PC-3 (cell line): ENCODE data around the gene SLC35A2. TPM values are rescaled to one million over a fixed set of nuclear protein-coding genes. Genes with fewer than 3 reads are reported as not detected.

ENCODE experiments used
- ATAC-seq: fragments of 200-7000 bp; cut with Tn5 transposase; 2 replicates; pipeline ENCODE4 v1.9.1; 2020; ENCODE audit warnings: mild to moderate bottlenecking, moderate library complexity
- BruUV-seq: library from RNA; stranded (reverse); fragments of 400-500 nt; replicated peaks from 2 replicates; lab custom pipeline; 2021; lab: Mats Ljungman, UMichigan
- CTCF ChIA-PET: fragments of 300-600 bp; sonication (Branson Sonifier 250); formaldehyde crosslinking; loops from one replicate; lab custom pipeline; 2022; ENCODE audit warnings: antibody characterized with exemption; lab: Charles Lee
- POLR2A ChIA-PET: fragments of 300-600 bp; sonication (Branson Sonifier 250); formaldehyde crosslinking; loops from one replicate; lab custom pipeline; 2022; ENCODE audit warnings: antibody characterized with exemption; ENCODE audit not compliant: unreplicated experiment; lab: Charles Lee
- DNase-seq: peaks from one replicate; pipeline ENCODE4 v3.0.0-alpha.2; 2015
- H2AFZ ChIP-seq: fragments of 300-600 bp; sonication (generic); 2 replicates; pipeline ENCODE4 v1.6.0; 2016; ENCODE audit warnings: antibody characterized with exemption, low read length
- H3F3A ChIP-seq: fragments of 300-600 bp; sonication (generic); one replicate; pipeline ENCODE4 v1.6.0; 2017; ENCODE audit warnings: antibody characterized with exemption, low read length, control low read depth, mild to moderate bottlenecking; ENCODE audit not compliant: unreplicated experiment
- H3K27ac ChIP-seq: fragments of 300-600 bp; sonication (generic); 2 replicates; pipeline ENCODE4 v1.5.1; 2016; ENCODE audit warnings: mild to moderate bottlenecking, low read length
- H3K27me3 ChIP-seq: fragments of 300-600 bp; sonication (generic); 2 replicates; pipeline ENCODE4 v1.6.1; 2016; ENCODE audit warnings: low read length, mixed read lengths
- H3K36me3 ChIP-seq: fragments of 300-600 bp; sonication (generic); 2 replicates; pipeline ENCODE4 v1.6.1; 2016; ENCODE audit warnings: low read depth, mixed run types, low read length, mixed read lengths
- H3K4me1 ChIP-seq: fragments of 300-600 bp; sonication (generic); 2 replicates; pipeline ENCODE4 v1.5.1; 2016; ENCODE audit warnings: low read length; ENCODE audit not compliant: insufficient read depth
- H3K4me2 ChIP-seq: fragments of 300-600 bp; sonication (generic); 2 replicates; pipeline ENCODE4 v1.6.0; 2016; ENCODE audit warnings: low read length
- H3K4me3 ChIP-seq: fragments of 300-600 bp; sonication (generic); 2 replicates; pipeline ENCODE4 v1.5.1; 2016; ENCODE audit warnings: mild to moderate bottlenecking, low read length, mixed read lengths
- H3K79me2 ChIP-seq: fragments of 300-600 bp; sonication (generic); 2 replicates; pipeline ENCODE4 v1.6.1; 2017; ENCODE audit warnings: low read length, mixed read lengths
- H3K9ac ChIP-seq: fragments of 300-600 bp; sonication (generic); 2 replicates; pipeline ENCODE4 v1.6.0; 2016; ENCODE audit warnings: mild to moderate bottlenecking, low read length
- H3K9me2 ChIP-seq: fragments of 300-600 bp; sonication (generic); replicated peaks from 2 replicates; pipeline ENCODE4 v1.6.1; 2016; ENCODE audit warnings: mixed run types, low read length, mixed read lengths
- H3K9me3 ChIP-seq: fragments of 300-600 bp; sonication (generic); 2 replicates; pipeline ENCODE4 v1.6.1; 2016; ENCODE audit warnings: low read length, mixed read lengths
- H4K20me1 ChIP-seq: fragments of 300-600 bp; sonication (generic); 2 replicates; pipeline ENCODE4 v1.6.1; 2016; ENCODE audit warnings: low read length, mixed read lengths
- EZH2 ChIP-seq: fragments of 300-600 bp; sonication (generic); IDR thresholded peaks from one replicate; pipeline ENCODE4 v1.6.1; 2017; ENCODE audit warnings: antibody characterized with exemption, mild to moderate bottlenecking, low read length; ENCODE audit not compliant: unreplicated experiment
- EZH2phosphoT487 ChIP-seq: fragments of 300-600 bp; sonication (generic); IDR thresholded peaks from 2 replicates; pipeline ENCODE4 v1.6.1; 2018; ENCODE audit warnings: mild to moderate bottlenecking, antibody characterized with exemption, low read length, borderline replicate concordance
- intact Hi-C: fragments of 100-400 bp; cut with micrococcal nuclease; formaldehyde crosslinking; loops from 2 replicates; pipeline ENCODE4 v1.9.0; 2023
- total RNA-seq: library from RNA; depleted of rRNA; stranded (reverse); fragments of >200 nt; gene quantifications from 2 replicates; pipeline ENCODE4 v1.2.3, GENCODE V29; 2014
- TF ChIP-seq, protein P1 (sequence below): fragments of 300-600 bp; sonication (generic); conservative IDR thresholded peaks from 2 replicates; pipeline ENCODE4 v1.5.1; 2017; ENCODE audit warnings: antibody characterized with exemption, low read depth, mild to moderate bottlenecking, low read length

SLC35A2 gene
- total RNA-seq, 1 experiment from 2014 or later = 46.8 TPM

DNA sequence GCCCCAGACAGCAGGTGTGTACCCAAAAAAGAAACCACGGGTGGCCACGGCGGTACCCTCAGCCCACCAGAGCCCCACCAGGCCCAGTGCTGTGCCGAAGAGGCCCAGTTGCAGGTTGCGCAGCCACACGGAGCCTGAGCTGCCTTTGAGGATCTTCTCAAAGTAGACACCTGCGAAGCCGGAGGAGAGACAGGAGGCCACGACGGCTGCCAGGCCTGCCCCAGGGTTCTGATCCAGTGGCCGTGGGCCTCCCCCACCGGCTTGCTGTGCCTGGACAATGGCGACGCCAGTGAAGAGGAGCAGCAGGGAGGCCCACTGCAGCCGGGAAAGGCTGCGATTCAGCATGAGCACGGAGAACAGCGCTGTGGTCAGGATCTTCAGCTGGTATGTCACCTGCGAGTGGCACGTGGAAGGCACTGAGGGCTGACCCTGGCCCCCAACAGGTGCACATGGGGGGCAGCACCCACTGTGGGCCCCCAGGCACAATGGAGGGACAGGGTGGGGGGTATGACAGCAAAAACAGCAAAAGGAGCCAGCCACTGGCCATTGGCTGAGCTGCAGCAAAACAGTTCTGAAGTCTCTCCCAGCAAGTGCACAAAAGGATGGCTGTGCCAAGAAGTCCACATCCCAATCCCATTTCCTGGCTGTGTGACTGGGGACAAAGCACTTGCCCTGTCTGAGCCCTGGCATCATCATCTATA lies 6.2 kb downstream of the SLC35A2 start:
- POLR2A ChIA-PET = interaction anchor here (0.5 kb wide), 1 partner anchor 1065 kb away, joined by 4 read pairs; no protein-coding TSS in a partner anchor
- TF ChIP-seq EZH2 (no peak), EZH2phosphoT487 (no peak)
- TF ChIP-seq, protein P1, sequence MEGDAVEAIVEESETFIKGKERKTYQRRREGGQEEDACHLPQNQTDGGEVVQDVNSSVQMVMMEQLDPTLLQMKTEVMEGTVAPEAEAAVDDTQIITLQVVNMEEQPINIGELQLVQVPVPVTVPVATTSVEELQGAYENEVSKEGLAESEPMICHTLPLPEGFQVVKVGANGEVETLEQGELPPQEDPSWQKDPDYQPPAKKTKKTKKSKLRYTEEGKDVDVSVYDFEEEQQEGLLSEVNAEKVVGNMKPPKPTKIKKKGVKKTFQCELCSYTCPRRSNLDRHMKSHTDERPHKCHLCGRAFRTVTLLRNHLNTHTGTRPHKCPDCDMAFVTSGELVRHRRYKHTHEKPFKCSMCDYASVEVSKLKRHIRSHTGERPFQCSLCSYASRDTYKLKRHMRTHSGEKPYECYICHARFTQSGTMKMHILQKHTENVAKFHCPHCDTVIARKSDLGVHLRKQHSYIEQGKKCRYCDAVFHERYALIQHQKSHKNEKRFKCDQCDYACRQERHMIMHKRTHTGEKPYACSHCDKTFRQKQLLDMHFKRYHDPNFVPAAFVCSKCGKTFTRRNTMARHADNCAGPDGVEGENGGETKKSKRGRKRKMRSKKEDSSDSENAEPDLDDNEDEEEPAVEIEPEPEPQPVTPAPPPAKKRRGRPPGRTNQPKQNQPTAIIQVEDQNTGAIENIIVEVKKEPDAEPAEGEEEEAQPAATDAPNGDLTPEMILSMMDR = no peak
- DNase-seq (no peak), ATAC-seq (no peak)
- Histone ChIP-seq H2AFZ (no peak overlapping the region), H3F3A (no peaks in the 10 kb centered on the region), H3K27me3 (no peaks in the 10 kb centered on the region), H3K27ac (no peak overlapping the region), H3K4me2 (no peak overlapping the region), H3K9me2 (no peaks in the 10 kb centered on the region), H4K20me1 (no peaks in the 10 kb centered on the region), H3K9me3 (no peaks in the 10 kb centered on the region), H3K9ac (no peak overlapping the region), H3K79me2 (peaks cover 29% of the 10 kb centered on the region), H3K4me3 (no peak overlapping the region), H3K36me3 (peaks cover 6% of the 10 kb centered on the region), H3K4me1 (peaks cover 3% of the 10 kb centered on the region; the same call in 1 of the 2 replicates)
- intact Hi-C loops = no loop called here
- CTCF ChIA-PET = no interaction called here
- no TSS peak for BruUV-seq

DNA sequence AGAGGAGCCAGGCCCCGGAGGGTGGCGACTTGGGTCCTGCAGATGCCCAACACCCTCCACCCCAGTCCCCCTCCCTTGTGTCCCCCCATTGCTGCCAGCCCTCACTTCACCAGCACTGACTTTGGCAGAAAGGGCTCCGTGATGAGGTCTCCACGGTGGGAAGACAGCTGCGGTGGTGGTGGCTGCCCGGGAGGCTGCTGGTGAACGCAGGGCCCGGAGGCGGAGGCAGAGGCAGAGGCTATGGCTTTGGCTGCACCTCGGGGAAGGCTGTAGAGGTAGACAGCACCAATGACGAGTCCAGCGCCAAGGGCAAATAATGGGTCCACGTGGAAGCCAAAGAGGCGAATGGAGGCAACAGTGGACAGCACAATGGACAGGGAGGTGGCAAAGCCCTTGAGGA lies 6.8 kb downstream of the SLC35A2 start:
- CTCF ChIA-PET = no interaction called here
- no peak for DNase-seq
- Histone ChIP-seq H3K9me2 (no peaks in the 10 kb centered on the region), H3K79me2 (peaks cover 29% of the 10 kb centered on the region), H3K27ac (no peak overlapping the region), H3F3A (no peaks in the 10 kb centered on the region), H3K9me3 (no peaks in the 10 kb centered on the region), H3K27me3 (no peaks in the 10 kb centered on the region), H3K4me3 (no peak overlapping the region), H4K20me1 (no peaks in the 10 kb centered on the region), H3K9ac (no peak overlapping the region), H3K36me3 (peaks cover 6% of the 10 kb centered on the region), H2AFZ (no peak overlapping the region), H3K4me1 (peaks cover 2% of the 10 kb centered on the region), H3K4me2 (no peak overlapping the region)
- TF ChIP-seq, protein P1 = no peak
- TF ChIP-seq EZH2phosphoT487 (no peak), EZH2 (no peak)
- intact Hi-C loops = no loop called here
- BruUV-seq = no TSS peak
- POLR2A ChIA-PET = no interaction called here
- ATAC-seq = no peak

DNA sequence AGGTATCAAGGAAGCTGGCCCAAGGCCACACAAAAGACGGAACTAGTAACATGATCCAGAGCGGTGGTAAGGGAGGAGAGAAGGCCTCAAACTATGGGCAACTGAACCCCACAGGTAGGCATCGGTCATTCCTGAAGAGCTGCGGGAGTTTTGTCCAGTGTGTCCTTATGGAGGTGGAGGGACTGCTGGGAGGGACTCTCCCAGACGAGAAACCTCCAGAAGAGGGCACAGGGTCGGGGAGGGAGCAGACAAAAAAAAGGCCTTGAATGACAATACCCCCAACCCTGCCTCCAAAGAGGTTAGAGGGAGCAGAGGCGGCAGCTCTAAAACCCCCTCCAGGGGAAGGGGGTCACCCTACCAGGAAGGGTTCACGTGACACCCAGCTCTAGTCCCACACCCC lies 7.3 kb downstream of the SLC35A2 start:
- H3K9me2 ChIP-seq = no peaks in the 10 kb centered on the region
- H3K9me3 ChIP-seq = no peaks in the 10 kb centered on the region
- no peaks in the 10 kb centered on the region for H3K27me3 ChIP-seq
- no peak overlapping the region for H2AFZ ChIP-seq
- intact Hi-C loops = no loop called here
- ChIA-PET CTCF (no interaction called here), POLR2A (no interaction called here)
- no peak overlapping the region for H3K4me2 ChIP-seq
- DNase-seq (no peak), ATAC-seq (no peak; the same call in 1 of the 2 replicates)
- peaks cover 6% of the 10 kb centered on the region for H3K4me1 ChIP-seq
- no peak overlapping the region for H3K4me3 ChIP-seq
- no peaks in the 10 kb centered on the region for H4K20me1 ChIP-seq
- H3K27ac ChIP-seq = no peak overlapping the region
- H3K9ac ChIP-seq = no peak overlapping the region
- TF ChIP-seq EZH2 = no peak
- TF ChIP-seq, protein P1 = no peak
- no peak for TF ChIP-seq EZH2phosphoT487
- peaks cover 29% of the 10 kb centered on the region for H3K79me2 ChIP-seq
- H3K36me3 ChIP-seq = peaks cover 6% of the 10 kb centered on the region
- BruUV-seq = no TSS peak
- H3F3A ChIP-seq = no peaks in the 10 kb centered on the region
